ENCODE results near the gene FHOD3.
"Not testable (repeated sequence)": the region's sequence is repeated elsewhere in the genome, so short reads cannot be mapped to it uniquely, and the experiment has no call there.

The FHOD3 gene

GRCh38 chr18:36535202-36535935, 237.9 kb downstream of the FHOD3 start:
- in situ Hi-C loops (cut with HindIII; ENCODE audit: low sequenced_read_pairs) = no loop called here

- in situ Hi-C loops (cut with HindIII; ENCODE audit: low sequenced_read_pairs) = no loop called here
Observed at GRCh38 chr18:36536426-36536825, 238.9 kb downstream of the FHOD3 start.

- in situ Hi-C loops (cut with HindIII; ENCODE audit: low sequenced_read_pairs) = no loop called here
Observed at GRCh38 chr18:36537289-36537688, 239.8 kb downstream of the FHOD3 start.

- in situ Hi-C loops (cut with HindIII; ENCODE audit: low sequenced_read_pairs) = no loop called here
Observed at GRCh38 chr18:36539674-36540231, 242.2 kb downstream of the FHOD3 start.

GRCh38 chr18:36543030-36543429, 245.5 kb downstream of the FHOD3 start:
- in situ Hi-C loops (cut with HindIII; ENCODE audit: low sequenced_read_pairs) = no loop called here

- in situ Hi-C loops (cut with HindIII; ENCODE audit: low sequenced_read_pairs) = no loop called here
Observed at GRCh38 chr18:36543991-36544725, 246.6 kb downstream of the FHOD3 start.

GRCh38 chr18:36545821-36546427, 248.4 kb downstream of the FHOD3 start:
- in situ Hi-C loops (cut with HindIII; ENCODE audit: low sequenced_read_pairs) = no loop called here

- in situ Hi-C loops (cut with HindIII; ENCODE audit: low sequenced_read_pairs) = no loop called here
Observed at GRCh38 chr18:36546876-36547275, 249.4 kb downstream of the FHOD3 start.

- in situ Hi-C loops (cut with HindIII; ENCODE audit: low sequenced_read_pairs) = no loop called here
Observed at GRCh38 chr18:36547544-36547943, 250.0 kb downstream of the FHOD3 start.

GRCh38 chr18:36551274-36551673, 253.8 kb downstream of the FHOD3 start:
- in situ Hi-C loops (cut with HindIII; ENCODE audit: low sequenced_read_pairs) = not testable (repeated sequence)

GRCh38 chr18:36558234-36558633, 260.7 kb downstream of the FHOD3 start:
- in situ Hi-C loops (cut with HindIII; ENCODE audit: low sequenced_read_pairs) = no loop called here

GRCh38 chr18:36559149-36559857, 261.8 kb downstream of the FHOD3 start:
- in situ Hi-C loops (cut with HindIII; ENCODE audit: low sequenced_read_pairs) = no loop called here

- in situ Hi-C loops (cut with HindIII; ENCODE audit: low sequenced_read_pairs) = no loop called here
Observed at GRCh38 chr18:36560187-36560586, 262.7 kb downstream of the FHOD3 start.

GRCh38 chr18:36561046-36561445, 263.5 kb downstream of the FHOD3 start:
- in situ Hi-C loops (cut with HindIII; ENCODE audit: low sequenced_read_pairs) = no loop called here

- in situ Hi-C loops (cut with HindIII; ENCODE audit: low sequenced_read_pairs) = no loop called here
Observed at GRCh38 chr18:36564841-36565240, 267.3 kb downstream of the FHOD3 start.

GRCh38 chr18:36567800-36568199, 270.3 kb downstream of the FHOD3 start:
- in situ Hi-C loops (cut with HindIII; ENCODE audit: low sequenced_read_pairs) = no loop called here

- in situ Hi-C loops (cut with HindIII; ENCODE audit: low sequenced_read_pairs) = no loop called here
Observed at GRCh38 chr18:36568487-36568886, 271.0 kb downstream of the FHOD3 start.

GRCh38 chr18:36572135-36572856, 274.8 kb downstream of the FHOD3 start:
- in situ Hi-C loops (cut with HindIII; ENCODE audit: low sequenced_read_pairs) = no loop called here

- in situ Hi-C loops (cut with HindIII; ENCODE audit: low sequenced_read_pairs) = no loop called here
Observed at GRCh38 chr18:36576339-36576738, 278.8 kb downstream of the FHOD3 start.

All from DLD1 (cell line).